ENCODE results near the gene WWOX. TPM values are rescaled to one million over a fixed set of nuclear protein-coding genes. Genes with fewer than 3 reads are reported as not detected.

The WWOX gene
- total and polyA plus RNA-seq, 2 of the 13 experiments (the other 11 are each of a cell fraction or from before 2014, with no cell fraction given) = 9.1 to 37.4 TPM

DNA sequence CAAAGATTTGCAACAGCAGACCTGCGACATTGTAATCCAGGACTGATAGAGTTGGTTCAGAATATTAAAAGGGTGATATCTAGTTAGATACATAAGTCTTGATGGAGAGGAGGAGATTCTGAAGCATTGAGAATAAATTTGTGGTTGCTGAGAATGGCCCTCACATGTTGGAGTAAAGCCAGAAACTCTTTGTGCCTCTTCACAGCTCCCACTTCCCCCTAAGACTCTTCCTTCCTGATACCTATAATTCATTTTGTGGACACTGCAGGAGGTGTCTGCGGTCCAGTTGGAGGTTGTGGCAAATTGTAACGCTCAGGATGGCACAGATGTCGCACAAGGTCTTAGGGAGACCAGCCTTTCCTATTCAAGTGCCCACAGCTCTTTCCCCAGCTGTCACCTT, 17.5 kb downstream of the WWOX start (continued):
- no peak for TF ChIP-seq ZZZ3 (CRISPR knock-in tag; IDR thresholded peaks at IDR 0.05; ENCODE audit: borderline replicate concordance)
- no peak for TF ChIP-seq ZNF256 (CRISPR knock-in tag; conservative IDR thresholded peaks at IDR 0.05)

- FAIRE-seq (no peak), ATAC-seq (no peak), DNase-seq (ENCODE audit: low spot score) (no peak)
- POLR2A ChIA-PET = no interaction called here
- no peak overlapping the region for H2AFZ ChIP-seq (ENCODE audit: low read length)
- in situ Hi-C loops (cut with HindIII; ENCODE audit: extremely low pct_ligation_motif_present, low pct_unique_long_range_greater_than_20kb) (loop anchor here (25.0 kb wide), 1 partner anchor 645 kb away; no protein-coding TSS in a partner anchor), intact Hi-C loops (cut with micrococcal nuclease; ENCODE audit: unreplicated experiment) (no loop called here)
- H3K4me3 ChIP-seq (replicated peaks in 1 of 3; ENCODE audit: insufficient read depth in 1 of 3, low read depth in 2 of 3, low read length in 3 of 3) = no peak overlapping the region
- peaks cover 19% of the 10 kb centered on the region for H3K4me1 ChIP-seq (ENCODE audit: insufficient read depth, low read length)
- no peak overlapping the region for H3K27ac ChIP-seq (ENCODE audit: extremely low read length, insufficient read depth, low read length)
- no TSS peak for BruUV-seq (replicated peaks)
- H3K27me3 ChIP-seq (ENCODE audit: control insufficient read depth in 1 of 2, insufficient read depth in 2 of 2, low read length in 2 of 2) = no peaks in the 10 kb centered on the region
- peaks cover 9 to 38% of the 10 kb centered on the region in 2 experiments for H3K36me3 ChIP-seq (replicated peaks in 1 of 2; ENCODE audit: control insufficient read depth in 1 of 2, insufficient read depth in 2 of 2, low read length in 2 of 2)
- no peak overlapping the region for H3K9ac ChIP-seq (ENCODE audit: insufficient read depth, low read depth, low read length)
- 96% methylated on average over 5 of the region's 5 CpGs for WGBS (ENCODE audit: low lambda C conversion rate)
- TF ChIP-seq, protein P1, sequence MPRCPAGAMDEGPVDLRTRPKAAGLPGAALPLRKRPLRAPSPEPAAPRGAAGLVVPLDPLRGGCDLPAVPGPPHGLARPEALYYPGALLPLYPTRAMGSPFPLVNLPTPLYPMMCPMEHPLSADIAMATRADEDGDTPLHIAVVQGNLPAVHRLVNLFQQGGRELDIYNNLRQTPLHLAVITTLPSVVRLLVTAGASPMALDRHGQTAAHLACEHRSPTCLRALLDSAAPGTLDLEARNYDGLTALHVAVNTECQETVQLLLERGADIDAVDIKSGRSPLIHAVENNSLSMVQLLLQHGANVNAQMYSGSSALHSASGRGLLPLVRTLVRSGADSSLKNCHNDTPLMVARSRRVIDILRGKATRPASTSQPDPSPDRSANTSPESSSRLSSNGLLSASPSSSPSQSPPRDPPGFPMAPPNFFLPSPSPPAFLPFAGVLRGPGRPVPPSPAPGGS (CRISPR knock-in tag; IDR thresholded peaks at IDR 0.05) = no peak
- TF ChIP-seq, protein P2, sequence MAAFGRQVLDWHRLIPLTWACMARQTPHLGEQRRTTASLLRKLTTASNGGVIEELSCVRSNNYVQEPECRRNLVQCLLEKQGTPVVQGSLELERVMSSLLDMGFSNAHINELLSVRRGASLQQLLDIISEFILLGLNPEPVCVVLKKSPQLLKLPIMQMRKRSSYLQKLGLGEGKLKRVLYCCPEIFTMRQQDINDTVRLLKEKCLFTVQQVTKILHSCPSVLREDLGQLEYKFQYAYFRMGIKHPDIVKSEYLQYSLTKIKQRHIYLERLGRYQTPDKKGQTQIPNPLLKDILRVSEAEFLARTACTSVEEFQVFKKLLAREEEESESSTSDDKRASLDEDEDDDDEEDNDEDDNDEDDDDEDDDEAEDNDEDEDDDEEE (CRISPR knock-in tag; IDR thresholded peaks at IDR 0.05) = no peak
- TF ChIP-seq ZNF234 (CRISPR knock-in tag; conservative IDR thresholded peaks at IDR 0.05) (no peak), ZSCAN25 (CRISPR knock-in tag; IDR thresholded peaks at IDR 0.05) (no peak), ZNF33B (CRISPR knock-in tag; IDR thresholded peaks at IDR 0.05) (no peak), MXI1 (IDR thresholded peaks at IDR 0.05; ENCODE audit: borderline replicate concordance, low read depth, low read length) (no peak), MNT (IDR thresholded peaks at IDR 0.05) (no peak), HOXA7 (CRISPR knock-in tag; IDR thresholded peaks at IDR 0.05) (no peak), ZFY (CRISPR knock-in tag; IDR thresholded peaks at IDR 0.05) (no peak)
- TF ChIP-seq, protein P3, sequence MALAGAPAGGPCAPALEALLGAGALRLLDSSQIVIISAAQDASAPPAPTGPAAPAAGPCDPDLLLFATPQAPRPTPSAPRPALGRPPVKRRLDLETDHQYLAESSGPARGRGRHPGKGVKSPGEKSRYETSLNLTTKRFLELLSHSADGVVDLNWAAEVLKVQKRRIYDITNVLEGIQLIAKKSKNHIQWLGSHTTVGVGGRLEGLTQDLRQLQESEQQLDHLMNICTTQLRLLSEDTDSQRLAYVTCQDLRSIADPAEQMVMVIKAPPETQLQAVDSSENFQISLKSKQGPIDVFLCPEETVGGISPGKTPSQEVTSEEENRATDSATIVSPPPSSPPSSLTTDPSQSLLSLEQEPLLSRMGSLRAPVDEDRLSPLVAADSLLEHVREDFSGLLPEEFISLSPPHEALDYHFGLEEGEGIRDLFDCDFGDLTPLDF (CRISPR knock-in tag; IDR thresholded peaks at IDR 0.05) = no peak
- H3K79me2 ChIP-seq (ENCODE audit: insufficient read depth, low read length) = no peaks in the 10 kb centered on the region
- no peak overlapping the region for H3K4me2 ChIP-seq (ENCODE audit: low read depth, low read length)
- H3K9me3 ChIP-seq (ENCODE audit: low read length) = no peaks in the 10 kb centered on the region
- CTCF ChIA-PET (ENCODE audit: low intra/inter-chr PET ratio, low total read pairs) = no interaction called here
- H4K20me1 ChIP-seq (ENCODE audit: insufficient read depth, low read length) = no peaks in the 10 kb centered on the region
Measured at GRCh38 chr16:78117391-78117790, 17.9 kb downstream of the WWOX start.
